ENCODE data around the gene FBXO2. TPM values are rescaled to one million over a fixed set of nuclear protein-coding genes. Genes with fewer than 3 reads are reported as not detected.
"Not testable (repeated sequence)": the region's sequence is repeated elsewhere in the genome, so short reads cannot be mapped to it uniquely, and the experiment has no call there.

Gene FBXO2
- total RNA-seq, 1 donor: 2.0 TPM

DNA sequence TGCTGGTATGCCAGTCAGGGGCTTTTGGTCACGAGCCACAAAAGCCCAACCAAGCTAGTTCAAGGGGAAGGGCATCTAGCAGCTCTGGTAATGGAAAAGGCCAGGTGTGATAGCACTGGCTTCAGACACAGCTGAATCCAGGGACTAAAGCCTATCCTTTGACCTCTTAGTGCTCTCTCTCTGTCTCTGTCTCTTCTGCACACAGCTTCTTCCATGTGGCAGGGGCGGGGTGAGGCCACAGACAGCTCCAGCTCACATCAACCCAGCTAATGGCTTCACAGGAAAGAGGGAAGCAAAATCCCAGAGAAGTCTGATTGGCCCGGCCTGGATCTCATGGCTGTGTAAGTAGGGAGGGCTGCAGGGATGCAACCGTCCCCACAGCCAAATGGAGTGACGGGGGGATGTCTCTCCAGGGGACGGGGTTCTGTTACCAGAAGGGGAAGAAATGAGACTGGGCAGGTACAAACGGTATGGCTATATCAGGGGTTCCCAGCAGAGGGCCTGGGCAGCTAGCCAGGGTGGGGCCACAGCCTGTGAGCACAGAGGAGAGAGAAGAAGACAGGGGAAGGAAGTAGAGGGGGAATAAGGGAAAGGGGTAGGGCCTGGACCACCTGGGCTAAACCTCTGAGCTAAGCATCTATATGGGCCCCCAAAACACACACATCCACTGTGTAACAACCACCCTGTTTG is 42.4 kb downstream of the FBXO2 start:
- H3K4me3 ChIP-seq (ENCODE audit: low read depth, low read length): no peak overlapping the region
- no peak for DNase-seq (ENCODE audit: low read depth)
- TF ChIP-seq, protein P1, sequence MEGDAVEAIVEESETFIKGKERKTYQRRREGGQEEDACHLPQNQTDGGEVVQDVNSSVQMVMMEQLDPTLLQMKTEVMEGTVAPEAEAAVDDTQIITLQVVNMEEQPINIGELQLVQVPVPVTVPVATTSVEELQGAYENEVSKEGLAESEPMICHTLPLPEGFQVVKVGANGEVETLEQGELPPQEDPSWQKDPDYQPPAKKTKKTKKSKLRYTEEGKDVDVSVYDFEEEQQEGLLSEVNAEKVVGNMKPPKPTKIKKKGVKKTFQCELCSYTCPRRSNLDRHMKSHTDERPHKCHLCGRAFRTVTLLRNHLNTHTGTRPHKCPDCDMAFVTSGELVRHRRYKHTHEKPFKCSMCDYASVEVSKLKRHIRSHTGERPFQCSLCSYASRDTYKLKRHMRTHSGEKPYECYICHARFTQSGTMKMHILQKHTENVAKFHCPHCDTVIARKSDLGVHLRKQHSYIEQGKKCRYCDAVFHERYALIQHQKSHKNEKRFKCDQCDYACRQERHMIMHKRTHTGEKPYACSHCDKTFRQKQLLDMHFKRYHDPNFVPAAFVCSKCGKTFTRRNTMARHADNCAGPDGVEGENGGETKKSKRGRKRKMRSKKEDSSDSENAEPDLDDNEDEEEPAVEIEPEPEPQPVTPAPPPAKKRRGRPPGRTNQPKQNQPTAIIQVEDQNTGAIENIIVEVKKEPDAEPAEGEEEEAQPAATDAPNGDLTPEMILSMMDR (IDR thresholded peaks at IDR 0.05; ENCODE audit: insufficient read depth, low read length): no peak

DNA sequence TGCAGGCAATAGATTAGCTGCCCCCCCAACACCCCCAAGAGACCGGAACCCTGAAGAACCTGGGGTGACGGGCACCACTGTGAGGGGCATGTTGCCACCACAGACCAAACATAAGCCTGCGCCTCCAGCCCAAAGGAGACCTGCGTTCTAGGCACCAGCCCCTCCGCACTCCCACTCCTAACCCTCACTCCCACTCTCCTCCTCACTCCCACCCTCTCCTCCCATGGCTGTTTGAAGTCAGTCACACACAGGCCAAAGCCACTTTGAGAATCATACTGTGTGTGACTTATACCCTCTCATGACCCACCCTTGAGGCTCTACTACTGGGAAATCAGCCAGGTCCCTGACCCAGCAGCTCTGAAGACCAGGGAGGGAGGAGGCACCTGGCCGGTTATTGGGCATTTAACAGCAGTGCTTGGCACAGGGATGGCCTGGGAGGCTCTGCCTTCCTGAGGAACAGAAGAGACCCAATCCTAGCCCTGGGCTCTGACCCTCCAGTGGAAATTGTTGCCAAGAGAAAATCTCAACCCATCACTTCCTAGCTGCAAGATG is 43.5 kb downstream of the FBXO2 start:
- no peak for DNase-seq (ENCODE audit: low read depth)
- no peak overlapping the region for H3K4me3 ChIP-seq (ENCODE audit: low read depth, low read length)
- TF ChIP-seq, protein P1 (IDR thresholded peaks at IDR 0.05; ENCODE audit: insufficient read depth, low read length): no peak

DNA sequence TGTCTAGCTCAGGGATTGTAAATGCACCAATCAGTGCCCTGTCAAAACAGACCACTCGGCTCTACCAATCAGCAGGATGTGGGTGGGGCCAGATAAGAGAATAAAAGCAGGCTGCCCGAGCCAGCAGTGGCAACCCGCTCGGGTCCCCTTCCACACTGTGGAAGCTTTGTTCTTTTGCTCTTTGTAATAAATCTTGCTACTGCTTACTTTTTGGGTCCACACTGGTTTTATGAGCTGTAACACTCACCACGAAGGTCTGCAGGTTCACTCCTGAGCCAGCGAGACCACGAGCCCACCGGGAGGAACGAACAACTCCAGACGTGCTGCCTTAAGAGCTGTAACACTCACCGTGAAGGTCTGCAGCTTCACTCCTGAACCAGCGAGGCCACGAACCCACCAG is 44.9 kb downstream of the FBXO2 start:
- H3K4me3 ChIP-seq (ENCODE audit: low read depth, low read length); DNase-seq (ENCODE audit: low read depth): not testable (repeated sequence)

DNA sequence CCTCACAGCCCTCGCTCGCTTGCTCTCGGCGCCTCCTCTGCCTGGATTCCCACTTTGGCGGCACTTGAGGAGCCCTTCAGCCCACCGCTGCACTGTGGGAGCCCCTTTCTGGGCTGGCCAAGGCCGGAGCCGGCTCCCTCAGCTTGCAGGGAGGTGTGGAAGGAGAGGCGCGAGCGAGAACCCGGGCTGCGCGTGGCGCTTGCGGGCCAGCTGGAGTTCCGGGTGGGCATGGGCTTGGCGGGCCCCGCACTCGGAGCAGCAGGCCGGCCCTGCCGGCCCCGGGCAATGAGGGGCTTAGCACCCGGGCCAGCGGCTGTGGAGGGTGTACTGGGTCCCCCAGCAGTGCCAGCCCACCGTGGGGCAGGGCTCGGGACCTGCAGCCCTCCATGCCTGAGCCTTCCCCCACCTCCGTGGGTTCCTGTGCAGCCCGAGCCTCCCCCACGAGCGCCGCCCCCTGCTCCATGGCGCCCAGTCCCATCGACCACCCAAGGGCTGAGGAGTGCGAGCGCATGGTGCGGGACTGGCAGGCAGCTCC is 45.6 kb downstream of the FBXO2 start:
- not testable (repeated sequence) for H3K4me3 ChIP-seq (ENCODE audit: low read depth, low read length); DNase-seq (ENCODE audit: low read depth)

DNA sequence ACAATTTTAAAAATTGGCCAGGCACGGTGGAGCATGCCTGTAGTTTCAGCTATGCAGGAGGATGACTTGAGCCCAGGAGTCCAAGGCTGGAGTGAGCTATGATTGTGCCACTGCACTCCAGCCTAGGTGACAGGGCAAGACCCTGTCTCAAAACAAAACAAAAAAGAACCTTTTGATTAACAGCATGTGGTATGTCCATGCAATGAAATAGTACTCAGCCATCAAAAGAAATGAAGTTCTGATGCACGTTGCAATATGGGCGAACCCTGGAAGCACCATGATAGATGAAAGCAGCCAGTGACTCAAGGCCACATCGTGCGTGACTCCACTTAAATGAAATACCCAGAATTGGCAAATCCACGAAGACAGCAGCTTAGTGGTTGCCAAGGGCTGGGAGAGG is 47.5 kb downstream of the FBXO2 start:
- TF ChIP-seq, protein P1 (IDR thresholded peaks at IDR 0.05; ENCODE audit: insufficient read depth, low read length): no peak
- no peak overlapping the region for H3K4me3 ChIP-seq (ENCODE audit: low read depth, low read length)
- DNase-seq (ENCODE audit: low read depth): no peak

DNA sequence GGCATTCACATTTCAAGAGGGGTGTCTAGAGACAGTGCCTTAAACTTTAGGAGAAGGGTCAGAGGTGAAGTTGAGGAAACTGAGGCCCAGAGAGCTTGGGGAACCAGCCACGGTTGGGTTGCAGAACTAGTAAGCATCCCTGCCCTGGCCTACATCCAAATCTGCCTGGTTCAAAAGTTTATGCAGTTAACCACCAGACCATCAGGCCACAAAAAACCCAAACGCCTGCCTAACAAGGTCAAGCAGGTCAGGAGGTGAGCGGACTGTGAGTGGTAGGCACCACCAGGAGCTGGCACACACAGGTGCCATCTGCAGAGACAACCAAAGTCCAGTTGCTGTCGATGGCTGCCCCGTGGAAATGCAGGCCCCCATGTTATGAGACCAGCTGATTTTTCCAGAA is 51.2 kb downstream of the FBXO2 start:
- no peak overlapping the region for H3K4me3 ChIP-seq (ENCODE audit: low read depth, low read length)
- DNase-seq (ENCODE audit: low read depth): no peak
- TF ChIP-seq, protein P1 (IDR thresholded peaks at IDR 0.05; ENCODE audit: insufficient read depth, low read length): no peak

DNA sequence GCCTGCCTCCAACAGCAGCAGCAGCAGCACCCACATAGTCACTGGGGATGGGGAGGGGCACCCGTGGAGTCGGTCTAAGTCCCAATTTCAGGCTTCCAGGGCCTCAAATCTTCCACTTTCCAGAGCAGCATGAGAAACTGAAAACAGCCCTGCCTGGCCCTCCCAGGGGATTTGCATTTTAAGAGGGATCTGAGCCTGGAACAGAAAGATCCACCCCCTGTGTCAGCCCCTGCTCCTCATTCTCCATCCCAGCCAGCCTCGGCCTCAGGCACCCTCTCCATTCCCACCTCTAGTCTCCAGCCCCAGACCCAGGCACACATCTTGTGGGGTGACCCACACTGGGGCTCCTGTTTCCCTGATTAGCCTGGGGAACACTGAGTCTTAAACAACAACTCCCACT is 51.8 kb downstream of the FBXO2 start:
- no peak for DNase-seq (ENCODE audit: low read depth)
- no peak overlapping the region for H3K4me3 ChIP-seq (ENCODE audit: low read depth, low read length)
- TF ChIP-seq, protein P1 (IDR thresholded peaks at IDR 0.05; ENCODE audit: insufficient read depth, low read length): no peak

DNA sequence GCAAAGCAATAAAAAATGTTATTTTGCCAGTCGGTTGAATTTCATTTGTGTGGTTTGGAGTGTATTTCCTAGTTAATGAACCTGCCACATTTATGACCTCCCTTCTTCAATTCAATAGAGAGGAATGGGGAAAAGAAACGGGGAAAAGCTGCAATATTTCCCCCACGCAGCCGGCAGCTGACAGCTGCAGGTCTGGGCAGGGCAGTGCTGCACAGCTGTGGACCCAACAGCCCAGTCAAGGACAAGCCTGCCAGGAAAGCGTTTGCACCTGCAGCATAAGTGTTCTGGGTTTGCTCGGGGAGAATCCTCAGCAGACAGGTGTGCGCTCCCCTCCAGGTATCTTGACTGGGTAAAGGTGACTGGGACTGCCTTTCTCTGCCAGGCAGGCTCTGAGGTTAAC is 53.4 kb downstream of the FBXO2 start:
- DNase-seq (ENCODE audit: low read depth): no peak
- TF ChIP-seq, protein P1 (IDR thresholded peaks at IDR 0.05; ENCODE audit: insufficient read depth, low read length): no peak
- H3K4me3 ChIP-seq (ENCODE audit: low read depth, low read length): no peak overlapping the region
